ENCODE data around the gene KLF5. TPM values are rescaled to one million over a fixed set of nuclear protein-coding genes. Genes with fewer than 3 reads are reported as not detected.

The KLF5 gene
- total and polyA plus RNA-seq, 10 of the 15 experiments (the other 5 are each of a cell fraction or from before 2014, with no cell fraction given): 0.43 to 5.2 (median 1.0) TPM

DNA sequence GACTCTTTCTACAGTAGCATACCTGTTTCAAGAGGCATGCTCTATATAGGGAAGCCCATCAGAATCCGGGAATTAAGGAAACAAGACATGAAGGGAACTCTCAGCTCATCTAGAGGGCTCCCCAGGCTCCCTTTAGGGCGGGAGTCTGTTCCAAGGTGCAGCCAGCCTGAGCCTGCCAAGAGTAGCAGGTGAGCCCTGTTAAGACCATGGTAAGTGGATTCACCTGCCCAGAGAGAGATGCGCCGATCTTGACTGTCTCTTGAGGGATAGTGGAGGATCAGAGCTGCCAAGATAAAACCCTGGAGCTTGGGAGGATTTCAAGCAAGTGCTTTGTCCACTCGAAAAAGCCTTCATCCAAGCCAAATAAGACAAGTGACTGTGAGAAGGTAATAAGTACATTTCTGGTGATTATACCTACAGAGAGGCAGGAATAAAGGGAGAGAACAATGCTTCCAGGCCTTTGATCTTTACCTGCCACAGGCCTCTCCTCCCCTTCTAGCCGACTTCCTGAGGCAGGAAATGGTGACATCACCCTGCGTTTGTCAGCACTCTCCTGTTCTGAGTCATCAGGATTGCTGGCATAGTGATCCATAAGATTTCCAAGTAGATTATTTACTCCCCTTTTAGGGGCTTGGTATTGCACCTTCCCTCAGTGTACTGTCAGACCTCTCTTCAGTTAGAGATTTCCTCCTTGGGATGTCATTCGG, 31.5 kb downstream of the KLF5 start:
- H4K20me1 ChIP-seq (ENCODE audit: control insufficient read depth, insufficient read depth): no peaks in the 10 kb centered on the region
- SMC1A ChIA-PET (ENCODE audit: uncharacterized antibody, unreplicated experiment): no interaction called here
- H3K9ac ChIP-seq (ENCODE audit: control insufficient read depth, insufficient read depth, low read length): no peak overlapping the region
- H3K36me3 ChIP-seq (ENCODE audit: control insufficient read depth in 2 of 2, insufficient read depth in 2 of 2, low read length in 1 of 2): no peaks in the 10 kb centered on the region
- FAIRE-seq (no peak), ATAC-seq (no peak; the same call in 2 of the 3 replicates), DNase-seq (ENCODE audit: low read depth, low spot score) (no peak)
- POLR2A ChIA-PET: no interaction called here
- in situ Hi-C loops (cut with MboI): no loop called here
- no peaks in the 10 kb centered on the region for H3K79me2 ChIP-seq (ENCODE audit: control insufficient read depth, insufficient read depth, low read length)
- CTCF ChIA-PET: no interaction called here
- no peaks in the 10 kb centered on the region for H3K4me1 ChIP-seq (ENCODE audit: control insufficient read depth, insufficient read depth, low read length)
- no peak overlapping the region for H3K4me2 ChIP-seq (ENCODE audit: control insufficient read depth, insufficient read depth)
- no peak overlapping the region for H2AFZ ChIP-seq (ENCODE audit: control insufficient read depth, low read depth, low read length)
- H3K27me3 ChIP-seq (replicated peaks in 1 of 2; ENCODE audit: control insufficient read depth in 2 of 2, insufficient read depth in 2 of 2, low read length in 1 of 2): no peaks in the 10 kb centered on the region
- BruUV-seq (replicated peaks): no TSS peak
- H3K9me3 ChIP-seq (replicated peaks; ENCODE audit: control insufficient read depth, insufficient read depth, low read length): no peaks in the 10 kb centered on the region; the same call in 2 of the 3 replicates
- no peak overlapping the region for H3K4me3 ChIP-seq
- RAD21 ChIA-PET (ENCODE audit: unreplicated experiment): no interaction called here
- 47% methylated on average over 8 of the region's 8 CpGs for WGBS (ENCODE audit: insufficient coverage, insufficient replicate concordance, low lambda C conversion rate, missing lambda C conversion rate)
- no peak overlapping the region for H3K27ac ChIP-seq (ENCODE audit: control insufficient read depth, insufficient read depth)
- TF ChIP-seq, protein P1, sequence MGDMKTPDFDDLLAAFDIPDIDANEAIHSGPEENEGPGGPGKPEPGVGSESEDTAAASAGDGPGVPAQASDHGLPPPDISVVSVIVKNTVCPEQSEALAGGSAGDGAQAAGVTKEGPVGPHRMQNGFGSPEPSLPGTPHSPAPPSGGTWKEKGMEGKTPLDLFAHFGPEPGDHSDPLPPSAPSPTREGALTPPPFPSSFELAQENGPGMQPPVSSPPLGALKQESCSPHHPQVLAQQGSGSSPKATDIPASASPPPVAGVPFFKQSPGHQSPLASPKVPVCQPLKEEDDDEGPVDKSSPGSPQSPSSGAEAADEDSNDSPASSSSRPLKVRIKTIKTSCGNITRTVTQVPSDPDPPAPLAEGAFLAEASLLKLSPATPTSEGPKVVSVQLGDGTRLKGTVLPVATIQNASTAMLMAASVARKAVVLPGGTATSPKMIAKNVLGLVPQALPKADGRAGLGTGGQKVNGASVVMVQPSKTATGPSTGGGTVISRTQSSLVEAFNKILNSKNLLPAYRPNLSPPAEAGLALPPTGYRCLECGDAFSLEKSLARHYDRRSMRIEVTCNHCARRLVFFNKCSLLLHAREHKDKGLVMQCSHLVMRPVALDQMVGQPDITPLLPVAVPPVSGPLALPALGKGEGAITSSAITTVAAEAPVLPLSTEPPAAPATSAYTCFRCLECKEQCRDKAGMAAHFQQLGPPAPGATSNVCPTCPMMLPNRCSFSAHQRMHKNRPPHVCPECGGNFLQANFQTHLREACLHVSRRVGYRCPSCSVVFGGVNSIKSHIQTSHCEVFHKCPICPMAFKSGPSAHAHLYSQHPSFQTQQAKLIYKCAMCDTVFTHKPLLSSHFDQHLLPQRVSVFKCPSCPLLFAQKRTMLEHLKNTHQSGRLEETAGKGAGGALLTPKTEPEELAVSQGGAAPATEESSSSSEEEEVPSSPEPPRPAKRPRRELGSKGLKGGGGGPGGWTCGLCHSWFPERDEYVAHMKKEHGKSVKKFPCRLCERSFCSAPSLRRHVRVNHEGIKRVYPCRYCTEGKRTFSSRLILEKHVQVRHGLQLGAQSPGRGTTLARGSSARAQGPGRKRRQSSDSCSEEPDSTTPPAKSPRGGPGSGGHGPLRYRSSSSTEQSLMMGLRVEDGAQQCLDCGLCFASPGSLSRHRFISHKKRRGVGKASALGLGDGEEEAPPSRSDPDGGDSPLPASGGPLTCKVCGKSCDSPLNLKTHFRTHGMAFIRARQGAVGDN (IDR thresholded peaks at IDR 0.05): no peak
- TF ChIP-seq, protein P2, sequence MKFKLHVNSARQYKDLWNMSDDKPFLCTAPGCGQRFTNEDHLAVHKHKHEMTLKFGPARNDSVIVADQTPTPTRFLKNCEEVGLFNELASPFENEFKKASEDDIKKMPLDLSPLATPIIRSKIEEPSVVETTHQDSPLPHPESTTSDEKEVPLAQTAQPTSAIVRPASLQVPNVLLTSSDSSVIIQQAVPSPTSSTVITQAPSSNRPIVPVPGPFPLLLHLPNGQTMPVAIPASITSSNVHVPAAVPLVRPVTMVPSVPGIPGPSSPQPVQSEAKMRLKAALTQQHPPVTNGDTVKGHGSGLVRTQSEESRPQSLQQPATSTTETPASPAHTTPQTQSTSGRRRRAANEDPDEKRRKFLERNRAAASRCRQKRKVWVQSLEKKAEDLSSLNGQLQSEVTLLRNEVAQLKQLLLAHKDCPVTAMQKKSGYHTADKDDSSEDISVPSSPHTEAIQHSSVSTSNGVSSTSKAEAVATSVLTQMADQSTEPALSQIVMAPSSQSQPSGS (IDR thresholded peaks at IDR 0.05; ENCODE audit: low read length): peak; percentile 49; the same call in 1 of the 2 replicates
- TF ChIP-seq MYB (IDR thresholded peaks at IDR 0.05; ENCODE audit: borderline replicate concordance, low read depth, low read length): no peak
- TF ChIP-seq JUNB (IDR thresholded peaks at IDR 0.05): peak; percentile 66
- no peak for TF ChIP-seq SMC3 (IDR thresholded peaks at IDR 0.05; ENCODE audit: borderline replicate concordance, low read length)
- no peak for TF ChIP-seq NR2C2 (IDR thresholded peaks at IDR 0.05; ENCODE audit: borderline replicate concordance, control insufficient read depth, insufficient read length, low read depth)
- TF ChIP-seq SUZ12 (IDR thresholded peaks at IDR 0.05; ENCODE audit: unreplicated experiment): no peak
- TF ChIP-seq POLR2AphosphoS2 (IDR thresholded peaks at IDR 0.05; ENCODE audit: low read depth, low read length): no peak
- TF ChIP-seq EED (IDR thresholded peaks at IDR 0.05; ENCODE audit: low read depth): peak; percentile 63; the same call in 1 of the 2 replicates
- intact Hi-C loops (cut with micrococcal nuclease; ENCODE audit: unreplicated experiment): no loop called here

Measured in GM12878 (cell line).